Fibroblast of pulmonary artery (primary cell): ENCODE data around the gene PTPRD.

ENCODE experiments used
- DNase-seq: peaks from one replicate; pipeline ENCODE4 v3.0.0-alpha.2; 2010; ENCODE audit warnings: low read depth
- H3K4me3 ChIP-seq: replicated peaks from 2 replicates; pipeline ENCODE4 v1.5.1; 2011; ENCODE audit warnings: low read depth, mild to moderate bottlenecking, control low read depth, low read length, moderate library complexity
- TF ChIP-seq, protein P1 (sequence below): IDR thresholded peaks from 2 replicates; pipeline ENCODE4 v1.5.1; 2011; ENCODE audit warnings: mild to moderate bottlenecking, control low read depth, low read length, inconsistent platforms; ENCODE audit errors: missing control alignments

Gene PTPRD

DNA sequence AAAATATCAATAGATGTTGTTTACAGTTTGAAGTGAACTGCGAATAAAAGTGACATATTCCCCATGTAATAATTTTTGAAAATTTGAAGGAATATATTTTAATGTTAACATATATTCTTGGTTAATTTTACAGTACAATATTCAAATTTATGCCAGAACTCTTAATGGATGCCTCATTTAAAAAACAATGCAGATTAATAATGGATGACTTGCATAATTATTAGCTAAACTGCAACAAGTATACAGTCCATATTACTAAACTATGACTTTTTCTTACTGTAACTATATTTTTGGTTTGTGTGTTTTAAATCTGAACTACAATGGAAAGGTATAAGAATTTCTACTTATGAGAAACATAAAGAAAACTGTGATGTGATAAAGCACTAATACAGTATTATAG lies 1390.1 kb downstream of the PTPRD start:
- no peak for DNase-seq
- no peak overlapping the region for H3K4me3 ChIP-seq
- TF ChIP-seq, protein P1, sequence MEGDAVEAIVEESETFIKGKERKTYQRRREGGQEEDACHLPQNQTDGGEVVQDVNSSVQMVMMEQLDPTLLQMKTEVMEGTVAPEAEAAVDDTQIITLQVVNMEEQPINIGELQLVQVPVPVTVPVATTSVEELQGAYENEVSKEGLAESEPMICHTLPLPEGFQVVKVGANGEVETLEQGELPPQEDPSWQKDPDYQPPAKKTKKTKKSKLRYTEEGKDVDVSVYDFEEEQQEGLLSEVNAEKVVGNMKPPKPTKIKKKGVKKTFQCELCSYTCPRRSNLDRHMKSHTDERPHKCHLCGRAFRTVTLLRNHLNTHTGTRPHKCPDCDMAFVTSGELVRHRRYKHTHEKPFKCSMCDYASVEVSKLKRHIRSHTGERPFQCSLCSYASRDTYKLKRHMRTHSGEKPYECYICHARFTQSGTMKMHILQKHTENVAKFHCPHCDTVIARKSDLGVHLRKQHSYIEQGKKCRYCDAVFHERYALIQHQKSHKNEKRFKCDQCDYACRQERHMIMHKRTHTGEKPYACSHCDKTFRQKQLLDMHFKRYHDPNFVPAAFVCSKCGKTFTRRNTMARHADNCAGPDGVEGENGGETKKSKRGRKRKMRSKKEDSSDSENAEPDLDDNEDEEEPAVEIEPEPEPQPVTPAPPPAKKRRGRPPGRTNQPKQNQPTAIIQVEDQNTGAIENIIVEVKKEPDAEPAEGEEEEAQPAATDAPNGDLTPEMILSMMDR = no peak

DNA sequence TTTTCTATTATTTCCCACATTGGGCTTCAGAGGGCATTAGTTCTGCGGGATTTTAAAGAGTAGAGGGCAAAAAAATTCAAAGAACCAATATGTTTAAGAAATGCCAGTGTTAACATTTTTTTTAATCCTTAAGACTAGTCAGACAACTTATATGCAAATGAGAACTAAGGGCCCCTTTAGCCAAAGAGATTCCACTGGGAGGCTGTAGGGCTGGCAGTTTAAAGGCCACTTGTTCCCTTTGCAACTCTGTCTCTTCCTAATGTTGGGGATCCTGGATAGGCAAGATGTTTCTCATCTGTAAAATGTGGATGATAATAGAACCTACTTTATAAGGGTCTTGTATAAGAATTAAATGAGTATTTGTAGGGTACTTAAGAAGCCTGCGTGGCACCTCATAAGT lies 1395.9 kb downstream of the PTPRD start:
- H3K4me3 ChIP-seq = no peak overlapping the region
- TF ChIP-seq, protein P1 = no peak
- DNase-seq = no peak

DNA sequence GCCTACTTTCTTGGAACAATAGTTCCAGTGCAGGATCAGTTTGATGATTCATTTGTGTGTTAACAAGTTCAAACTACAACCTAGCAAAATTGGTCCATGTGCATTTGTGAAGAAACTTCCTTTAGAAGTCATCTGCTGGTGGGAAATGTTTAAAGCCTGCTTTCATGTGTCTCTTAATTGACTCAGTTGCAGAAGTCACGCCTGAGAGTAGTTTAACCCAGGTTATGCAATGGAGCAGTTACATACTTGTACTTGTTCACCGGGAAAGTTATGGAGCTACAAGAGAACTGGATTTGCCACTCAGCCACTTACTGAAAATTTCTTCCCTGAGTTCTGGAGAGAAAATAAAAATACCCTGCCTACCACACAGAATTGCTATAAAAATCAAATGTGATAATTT lies 1397.8 kb downstream of the PTPRD start:
- TF ChIP-seq, protein P1 = no peak
- no peak for DNase-seq
- H3K4me3 ChIP-seq = no peak overlapping the region

DNA sequence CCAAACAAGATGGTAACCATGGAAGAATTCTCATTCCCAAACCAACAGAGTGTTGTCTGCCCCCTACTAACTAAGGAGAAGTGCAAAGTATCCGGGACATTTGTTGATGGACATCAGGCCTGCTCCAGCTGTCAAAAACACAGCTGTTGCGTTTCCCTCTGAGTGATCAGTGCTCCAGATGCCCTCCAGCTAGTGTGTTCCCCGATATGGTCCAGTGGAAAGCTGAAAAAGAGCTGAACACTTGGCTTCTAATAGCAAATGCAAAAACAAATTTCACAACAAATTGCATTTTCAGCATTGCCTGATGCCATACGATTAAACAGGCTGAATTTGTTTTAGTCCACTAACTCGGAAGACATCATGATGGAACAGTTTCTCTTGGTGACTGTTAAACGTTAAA lies 1398.7 kb downstream of the PTPRD start:
- H3K4me3 ChIP-seq = no peak overlapping the region
- TF ChIP-seq, protein P1 = no peak
- no peak for DNase-seq

DNA sequence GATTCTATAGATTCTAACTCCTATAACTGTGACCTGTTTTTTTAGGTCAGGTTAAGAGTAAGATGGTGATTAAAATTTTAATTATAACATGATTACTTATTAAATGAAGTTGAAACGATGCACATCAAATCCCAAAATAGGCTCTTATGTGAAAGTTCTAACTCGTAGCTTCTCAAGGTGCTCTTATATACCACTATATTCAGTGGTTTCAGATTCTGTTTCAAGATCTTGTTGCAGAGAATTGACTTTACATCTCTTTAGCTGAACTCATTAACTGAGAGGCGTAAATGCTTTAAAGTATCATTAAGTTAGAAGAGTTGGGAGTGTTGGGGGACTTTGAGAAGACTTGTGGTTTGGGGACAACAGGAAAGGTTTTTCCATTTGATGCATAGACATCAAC lies 1399.8 kb downstream of the PTPRD start:
- no peak for DNase-seq
- no peak overlapping the region for H3K4me3 ChIP-seq
- TF ChIP-seq, protein P1 = no peak

DNA sequence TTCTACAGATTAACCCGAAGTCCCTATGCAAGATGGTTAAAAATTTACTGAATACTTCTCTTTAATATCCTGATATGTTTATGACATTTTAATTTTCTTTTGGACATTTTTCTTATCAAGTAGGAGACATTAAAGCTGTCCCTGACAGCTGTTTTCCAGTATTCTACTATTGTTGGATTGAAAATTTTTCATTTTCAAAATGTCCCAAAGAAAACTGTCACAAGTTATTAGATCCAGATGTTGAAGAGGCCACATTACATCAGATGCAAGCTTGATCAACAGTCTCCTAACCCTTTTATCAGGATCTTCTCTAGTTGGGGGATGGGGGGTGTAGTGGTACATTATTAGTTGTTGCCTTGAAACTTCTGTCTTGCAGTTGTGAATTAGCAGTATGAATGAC lies 1410.5 kb downstream of the PTPRD start:
- DNase-seq = no peak
- TF ChIP-seq, protein P1 = no peak
- no peak overlapping the region for H3K4me3 ChIP-seq

DNA sequence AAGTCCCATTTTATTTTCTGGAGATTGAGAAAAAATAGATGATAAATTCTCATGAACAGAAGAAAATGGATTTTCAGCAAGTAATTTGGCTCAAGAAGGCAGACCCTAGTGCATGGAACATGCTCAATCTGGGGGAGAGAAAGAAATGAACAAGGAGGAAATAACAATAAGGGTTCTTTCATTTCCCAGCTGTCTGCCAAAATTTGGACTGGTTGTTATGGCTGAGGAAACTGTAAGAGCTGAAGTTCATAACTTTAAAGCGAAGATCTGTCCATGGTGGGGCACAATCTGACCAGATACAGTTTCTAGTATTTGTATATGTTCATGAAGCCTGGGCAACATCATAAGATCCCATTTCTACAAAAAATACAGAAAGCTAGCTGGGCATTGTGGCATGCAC lies 1426.7 kb downstream of the PTPRD start:
- TF ChIP-seq, protein P1 = no peak
- H3K4me3 ChIP-seq = no peak overlapping the region
- no peak for DNase-seq
